Measurements from ENCODE around the gene SLC27A4. TPM values are rescaled to one million over a fixed set of nuclear protein-coding genes. Genes with fewer than 3 reads are reported as not detected.

SLC27A4 gene
- total RNA-seq, 1 experiment from 2014 or later, result 17.0 TPM

DNA sequence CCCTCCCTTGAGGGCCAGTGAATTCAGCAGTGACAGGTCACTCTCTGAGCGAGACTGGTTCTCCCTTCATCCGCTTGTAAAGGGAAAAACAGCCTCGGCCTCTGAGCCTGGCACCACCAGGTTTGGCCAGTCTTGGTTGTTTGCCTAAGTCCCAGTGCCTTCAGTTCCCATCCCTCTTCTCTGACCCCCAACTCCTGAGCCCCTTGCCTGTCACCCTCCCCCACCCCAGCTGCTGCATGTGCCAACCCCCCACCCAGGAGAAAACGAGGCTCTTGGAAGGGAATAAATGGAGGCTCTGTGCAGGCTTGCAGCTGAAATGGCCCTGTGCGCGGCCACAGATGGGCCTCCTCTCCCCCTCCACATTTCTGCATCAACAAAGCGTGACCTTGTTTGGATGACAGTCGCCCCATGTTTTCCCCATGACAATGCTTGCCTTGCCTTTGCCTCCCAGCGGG, 33.9 kb downstream of the SLC27A4 start:
- no peaks in the 10 kb centered on the region for H3K23me2 ChIP-seq (ENCODE audit: insufficient read length, low read depth, low read length, poor library complexity, severe bottlenecking)
- 0 out of 2 replicates have a peak, but pooled peaks cover under 1% of the 10 kb centered on the region for H3K27me3 ChIP-seq (ENCODE audit: insufficient read depth, low read length)
- no peak overlapping the region for H2AK5ac ChIP-seq (ENCODE audit: insufficient read length, low read length)
- no peak overlapping the region for H2BK5ac ChIP-seq (ENCODE audit: insufficient read length, low read length)
- H3K9me3 ChIP-seq (ENCODE audit: control insufficient read depth, low read depth, low read length), result no peaks in the 10 kb centered on the region
- Mint-ChIP-seq H3K27me3 (ENCODE audit: low read depth) (peaks cover 28% of the 10 kb centered on the region), H3K27ac (no peak overlapping the region), H3K4me3 (no peak overlapping the region; a peak in 1 of 5 replicates), H3K4me1 (peaks cover 20 to 22% of the 10 kb centered on the region in 2 experiments), H3K36me3 (ENCODE audit: insufficient read depth in 1 of 3, low read depth in 3 of 3) (peaks cover 6 to 18% (median 10%) of the 10 kb centered on the region in 3 experiments; a peak in 6 of 7 replicates), H3K9me3 (peaks cover 0 to 4% of the 10 kb centered on the region in 2 experiments; a peak in 1 of 5 replicates)
- WGBS (ENCODE audit: extremely low coverage, insufficient read length, low lambda C conversion rate), result no CpG with 5 or more reads among the region's 9 CpGs
- H3K14ac ChIP-seq (ENCODE audit: insufficient read depth, low read length), result no peak overlapping the region
- H4K8ac ChIP-seq (replicated peaks; ENCODE audit: insufficient read length, low read depth, low read length), result no peak overlapping the region
- no peak overlapping the region for H3K9ac ChIP-seq (ENCODE audit: extremely low read depth, insufficient read length, low read length)
- H2BK120ac ChIP-seq (ENCODE audit: low read depth, low read length, poor library complexity, severe bottlenecking), result no peak overlapping the region
- H2BK12ac ChIP-seq (ENCODE audit: insufficient read length, low read depth, low read length), result no peak overlapping the region
- DNase-seq, result no peak
- H2AFZ ChIP-seq (ENCODE audit: low read length), result no peak overlapping the region
- no peak overlapping the region for H3K18ac ChIP-seq (ENCODE audit: insufficient read length, low read depth, low read length)
- H3K4ac ChIP-seq (ENCODE audit: low read depth, low read length), result no peak overlapping the region
- peaks cover 8% of the 10 kb centered on the region; the same call in 1 of the 2 replicates for H3K79me2 ChIP-seq (ENCODE audit: insufficient read depth, low read length)
- no peak overlapping the region for H3K4me2 ChIP-seq (ENCODE audit: insufficient read depth, insufficient read length, low read length)
- H3K79me1 ChIP-seq (ENCODE audit: insufficient read depth, low read depth, low read length, poor library complexity, severe bottlenecking), result peaks cover 16% of the 10 kb centered on the region
- no peak overlapping the region for H2BK15ac ChIP-seq (ENCODE audit: low read depth, low read length)
- H3K23ac ChIP-seq (ENCODE audit: insufficient read length, low read depth, low read length), result no peak overlapping the region
- H2BK20ac ChIP-seq (ENCODE audit: low read depth, low read length, poor library complexity, severe bottlenecking), result no peak overlapping the region
- no peak overlapping the region for H3K27ac ChIP-seq (ENCODE audit: insufficient read length, low read depth, low read length)
- H4K91ac ChIP-seq (ENCODE audit: insufficient read length, low read depth, low read length), result no peak overlapping the region
- no peaks in the 10 kb centered on the region for H4K20me1 ChIP-seq (ENCODE audit: control insufficient read depth, insufficient read depth, insufficient read length)
- peaks cover 3% of the 10 kb centered on the region; the same call in 1 of the 2 replicates for H3K4me1 ChIP-seq (ENCODE audit: insufficient read depth, low read length)
- no peak overlapping the region for H3T11ph ChIP-seq (ENCODE audit: low read length)
- TF ChIP-seq, protein P1, sequence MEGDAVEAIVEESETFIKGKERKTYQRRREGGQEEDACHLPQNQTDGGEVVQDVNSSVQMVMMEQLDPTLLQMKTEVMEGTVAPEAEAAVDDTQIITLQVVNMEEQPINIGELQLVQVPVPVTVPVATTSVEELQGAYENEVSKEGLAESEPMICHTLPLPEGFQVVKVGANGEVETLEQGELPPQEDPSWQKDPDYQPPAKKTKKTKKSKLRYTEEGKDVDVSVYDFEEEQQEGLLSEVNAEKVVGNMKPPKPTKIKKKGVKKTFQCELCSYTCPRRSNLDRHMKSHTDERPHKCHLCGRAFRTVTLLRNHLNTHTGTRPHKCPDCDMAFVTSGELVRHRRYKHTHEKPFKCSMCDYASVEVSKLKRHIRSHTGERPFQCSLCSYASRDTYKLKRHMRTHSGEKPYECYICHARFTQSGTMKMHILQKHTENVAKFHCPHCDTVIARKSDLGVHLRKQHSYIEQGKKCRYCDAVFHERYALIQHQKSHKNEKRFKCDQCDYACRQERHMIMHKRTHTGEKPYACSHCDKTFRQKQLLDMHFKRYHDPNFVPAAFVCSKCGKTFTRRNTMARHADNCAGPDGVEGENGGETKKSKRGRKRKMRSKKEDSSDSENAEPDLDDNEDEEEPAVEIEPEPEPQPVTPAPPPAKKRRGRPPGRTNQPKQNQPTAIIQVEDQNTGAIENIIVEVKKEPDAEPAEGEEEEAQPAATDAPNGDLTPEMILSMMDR (conservative IDR thresholded peaks at IDR 0.05), result no peak
- no peak overlapping the region for H3K56ac ChIP-seq (ENCODE audit: insufficient read length, low read depth, low read length)
- no peak overlapping the region for H4K5ac ChIP-seq (ENCODE audit: insufficient read length, low read depth, low read length)

Measured in H9 (cell line).